Loucy (cell line): ENCODE results near the gene EEIG2.
A peak's percentile ranks its signal among the peaks of the same experiment; 100 is the strongest.

Experiments used
- H2AFZ ChIP-seq: fragments of 200-600 bp; sonication (generic); 2 replicates; pipeline ENCODE4 v1.6.0; 2016; ENCODE audit warnings: antibody characterized with exemption, mild to moderate bottlenecking, low read length, moderate library complexity
- H3F3A ChIP-seq: fragments of 200-600 bp; 2 replicates; pipeline ENCODE4 v1.6.0; 2016; ENCODE audit warnings: antibody characterized with exemption, low read depth, mild to moderate bottlenecking
- H3K27me3 ChIP-seq: fragments of 200-600 bp; sonication (generic); 2 replicates; pipeline ENCODE4 v1.6.1; 2014; ENCODE audit warnings: low read length, mild to moderate bottlenecking; ENCODE audit not compliant: insufficient read depth, poor library complexity, severe bottlenecking
- H3K36me3 ChIP-seq: fragments of 200-600 bp; sonication (generic); 2 replicates; pipeline ENCODE4 v1.6.1; 2016; ENCODE audit warnings: low read length; ENCODE audit not compliant: insufficient read depth
- H3K4me1 ChIP-seq: fragments of 200-600 bp; sonication (generic); 2 replicates; pipeline ENCODE4 v1.5.1; 2014; ENCODE audit warnings: low read length, mild to moderate bottlenecking; ENCODE audit not compliant: insufficient read depth, poor library complexity, severe bottlenecking
- H3K4me2 ChIP-seq: fragments of 200-600 bp; sonication (generic); 2 replicates; pipeline ENCODE4 v1.6.0; 2014; ENCODE audit warnings: antibody characterized with exemption, low read length, low read depth, mild to moderate bottlenecking; ENCODE audit not compliant: poor library complexity, severe bottlenecking
- H3K4me3 ChIP-seq: fragments of 200-600 bp; sonication (generic); 2 replicates; pipeline ENCODE4 v1.5.1; 2014; ENCODE audit warnings: low read length, mild to moderate bottlenecking, mixed read lengths; ENCODE audit not compliant: poor library complexity, severe bottlenecking
- H3K79me2 ChIP-seq: fragments of 200-600 bp; sonication (generic); 2 replicates; pipeline ENCODE4 v1.6.1; 2014; ENCODE audit warnings: low read length; ENCODE audit not compliant: insufficient read depth
- H3K9ac ChIP-seq: fragments of 200-600 bp; sonication (generic); 2 replicates; pipeline ENCODE4 v1.6.0; 2014; ENCODE audit warnings: mild to moderate bottlenecking, low read depth, low read length, moderate library complexity; ENCODE audit not compliant: poor library complexity, severe bottlenecking
- H3K9me2 ChIP-seq: fragments of 200-600 bp; sonication (generic); replicated peaks from 2 replicates; pipeline ENCODE4 v1.6.1; 2016; ENCODE audit warnings: low read depth, low read length, mixed read lengths
- H3K9me3 ChIP-seq: fragments of 200-600 bp; sonication (generic); 2 replicates; pipeline ENCODE4 v1.6.1; 2014; ENCODE audit warnings: mild to moderate bottlenecking, antibody characterized with exemption, low read length, low read depth; ENCODE audit not compliant: insufficient read depth
- H4K20me1 ChIP-seq: fragments of 200-600 bp; sonication (generic); 2 replicates; pipeline ENCODE4 v1.6.0; 2014; ENCODE audit warnings: antibody characterized with exemption, low read length, mild to moderate bottlenecking; ENCODE audit not compliant: insufficient read depth, poor library complexity, severe bottlenecking
- EZH2phosphoT487 ChIP-seq: fragments of 200-600 bp; IDR thresholded peaks from 2 replicates; pipeline ENCODE4 v1.6.1; 2018; ENCODE audit warnings: antibody characterized with exemption, mild to moderate bottlenecking, moderate library complexity, borderline replicate concordance
- TF ChIP-seq, protein P1 (sequence below): fragments of 200-600 bp; sonication (generic); conservative IDR thresholded peaks from 2 replicates; pipeline ENCODE4 v1.5.1; 2014; ENCODE audit warnings: mild to moderate bottlenecking, antibody characterized with exemption, low read length

Gene EEIG2

DNA sequence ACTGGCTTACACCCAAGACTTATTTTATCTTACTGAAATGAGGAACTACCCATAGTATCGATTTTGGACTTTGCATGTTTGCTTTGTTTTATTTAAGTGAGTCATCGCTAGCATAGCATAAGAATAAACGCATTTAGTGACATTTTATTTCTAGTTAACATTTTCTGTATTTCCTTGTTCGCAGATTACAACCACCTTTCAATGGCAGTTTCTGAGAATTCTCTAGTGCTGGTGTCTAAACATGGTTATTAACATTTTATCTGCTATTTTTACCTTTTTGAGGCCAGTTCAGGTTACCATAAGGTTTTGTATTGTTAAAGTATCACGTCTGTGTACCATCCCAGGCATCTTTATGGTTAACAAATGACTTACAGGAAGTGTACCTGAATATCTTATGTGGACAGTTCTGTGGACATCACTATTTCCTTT lies 24.5 kb downstream of the EEIG2 start:
- Histone ChIP-seq H3K36me3 (no peaks in the 10 kb centered on the region; the same call in 1 of the 2 replicates), H3K9me2 (no peaks in the 10 kb centered on the region), H3K4me1 (peaks cover 30% of the 10 kb centered on the region), H3K9ac (no peak overlapping the region), H3F3A (peaks cover 3% of the 10 kb centered on the region; the same call in 1 of the 2 replicates), H3K4me2 (no peak overlapping the region), H3K9me3 (peaks cover 20% of the 10 kb centered on the region; the same call in 1 of the 2 replicates), H3K27me3 (no peaks in the 10 kb centered on the region), H4K20me1 (peaks cover 40% of the 10 kb centered on the region), H2AFZ (no peak overlapping the region), H3K4me3 (no peak overlapping the region), H3K79me2 (peaks cover 91% of the 10 kb centered on the region)
- TF ChIP-seq, protein P1, sequence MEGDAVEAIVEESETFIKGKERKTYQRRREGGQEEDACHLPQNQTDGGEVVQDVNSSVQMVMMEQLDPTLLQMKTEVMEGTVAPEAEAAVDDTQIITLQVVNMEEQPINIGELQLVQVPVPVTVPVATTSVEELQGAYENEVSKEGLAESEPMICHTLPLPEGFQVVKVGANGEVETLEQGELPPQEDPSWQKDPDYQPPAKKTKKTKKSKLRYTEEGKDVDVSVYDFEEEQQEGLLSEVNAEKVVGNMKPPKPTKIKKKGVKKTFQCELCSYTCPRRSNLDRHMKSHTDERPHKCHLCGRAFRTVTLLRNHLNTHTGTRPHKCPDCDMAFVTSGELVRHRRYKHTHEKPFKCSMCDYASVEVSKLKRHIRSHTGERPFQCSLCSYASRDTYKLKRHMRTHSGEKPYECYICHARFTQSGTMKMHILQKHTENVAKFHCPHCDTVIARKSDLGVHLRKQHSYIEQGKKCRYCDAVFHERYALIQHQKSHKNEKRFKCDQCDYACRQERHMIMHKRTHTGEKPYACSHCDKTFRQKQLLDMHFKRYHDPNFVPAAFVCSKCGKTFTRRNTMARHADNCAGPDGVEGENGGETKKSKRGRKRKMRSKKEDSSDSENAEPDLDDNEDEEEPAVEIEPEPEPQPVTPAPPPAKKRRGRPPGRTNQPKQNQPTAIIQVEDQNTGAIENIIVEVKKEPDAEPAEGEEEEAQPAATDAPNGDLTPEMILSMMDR = no peak
- no peak for TF ChIP-seq EZH2phosphoT487

DNA sequence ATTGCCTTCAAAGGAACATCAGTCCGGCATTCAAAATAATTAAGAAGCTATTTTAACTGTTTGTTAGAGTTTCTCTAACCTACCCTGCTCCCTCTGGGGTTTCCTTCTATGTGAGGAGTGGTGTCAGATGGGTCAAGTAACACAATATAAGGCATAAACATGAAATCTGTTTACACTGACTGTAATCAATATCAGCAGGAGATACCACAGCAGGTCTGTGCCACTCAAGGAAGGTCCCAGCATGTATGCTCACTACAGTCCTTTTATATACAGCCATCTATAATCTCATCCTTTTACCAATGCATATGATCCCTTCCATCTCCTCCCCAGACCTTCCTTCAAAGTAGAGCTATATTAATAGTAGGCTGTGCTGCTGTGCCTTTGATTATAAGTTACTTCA lies 25.4 kb downstream of the EEIG2 start:
- TF ChIP-seq, protein P1 = no peak
- no peak for TF ChIP-seq EZH2phosphoT487
- H3K79me2 ChIP-seq = peaks cover 91% of the 10 kb centered on the region
- peaks cover 39% of the 10 kb centered on the region for H3K4me1 ChIP-seq
- no peak overlapping the region for H3K4me2 ChIP-seq
- no peak overlapping the region for H2AFZ ChIP-seq
- H3F3A ChIP-seq = peaks cover 3% of the 10 kb centered on the region; the same call in 1 of the 2 replicates
- H3K4me3 ChIP-seq = no peak overlapping the region
- H3K36me3 ChIP-seq = no peaks in the 10 kb centered on the region; the same call in 1 of the 2 replicates
- H3K9me2 ChIP-seq = no peaks in the 10 kb centered on the region
- no peak overlapping the region for H3K9ac ChIP-seq
- H3K27me3 ChIP-seq = no peaks in the 10 kb centered on the region
- H3K9me3 ChIP-seq = peaks cover 13% of the 10 kb centered on the region; the same call in 1 of the 2 replicates
- peaks cover 49% of the 10 kb centered on the region for H4K20me1 ChIP-seq

DNA sequence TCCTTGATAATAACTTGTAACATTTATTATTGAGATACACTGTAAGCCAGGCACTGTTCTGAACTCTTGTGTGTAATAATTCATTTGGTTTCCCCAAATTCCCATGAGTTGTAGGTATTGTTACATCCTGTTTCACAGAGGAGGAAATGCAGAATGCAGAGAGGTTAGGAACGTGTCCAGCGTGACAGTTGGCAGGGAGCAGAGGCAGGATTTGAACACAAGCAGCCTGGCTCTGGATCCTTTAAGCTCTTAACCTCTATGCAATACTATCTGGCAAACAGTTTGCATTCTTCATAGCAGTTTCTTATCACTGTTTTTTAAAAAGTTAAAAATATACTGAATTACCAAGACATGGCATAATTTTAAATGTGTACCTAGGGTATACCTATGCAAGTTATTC lies 30.5 kb downstream of the EEIG2 start:
- TF ChIP-seq, protein P1 = no peak
- TF ChIP-seq EZH2phosphoT487 = no peak
- Histone ChIP-seq H3K4me2 (peak overlapping the region; percentile 61), H3K27me3 (no peaks in the 10 kb centered on the region), H3K4me1 (peaks cover 56% of the 10 kb centered on the region), H3K9me3 (no peaks in the 10 kb centered on the region), H3K79me2 (peaks cover 93% of the 10 kb centered on the region), H3K9me2 (no peaks in the 10 kb centered on the region), H3K4me3 (peak overlapping the region; percentile 51), H4K20me1 (peaks cover 62% of the 10 kb centered on the region), H3F3A (no peaks in the 10 kb centered on the region; the same call in 1 of the 2 replicates), H3K9ac (peak overlapping the region; percentile 38), H2AFZ (no peak overlapping the region), H3K36me3 (no peaks in the 10 kb centered on the region)
